A673 (cell line): ENCODE results near the gene SCARF1.

Experiments used
- CTCF ChIP-seq: fragments of 300-800, 200-600 bp; sonication (generic); conservative IDR thresholded peaks from 2 replicates; pipeline ENCODE4 v1.5.1; 2017; ENCODE audit warnings: low read depth, mild to moderate bottlenecking, antibody characterized with exemption, low read length, moderate library complexity, mixed read lengths
- EZH2 ChIP-seq: fragments of 200-600 bp; sonication (generic); IDR thresholded peaks from 2 replicates; pipeline ENCODE4 v1.6.1; 2017; ENCODE audit warnings: borderline replicate concordance, low read depth, mild to moderate bottlenecking, mixed read lengths, antibody characterized with exemption, low read length; ENCODE audit not compliant: poor library complexity, severe bottlenecking

GRCh38 chr17:1597861-1598342 is 47.6 kb downstream of the SCARF1 start:
- TF ChIP-seq CTCF (no peak), EZH2 (no peak)
